ENCODE measurements around the gene HOGA1. TPM values are rescaled to one million over a fixed set of nuclear protein-coding genes. Genes with fewer than 3 reads are reported as not detected.

Gene HOGA1
- total RNA-seq, 4 donors from 2014 or later: 0.80 to 6.2 (median 4.0) TPM

DNA sequence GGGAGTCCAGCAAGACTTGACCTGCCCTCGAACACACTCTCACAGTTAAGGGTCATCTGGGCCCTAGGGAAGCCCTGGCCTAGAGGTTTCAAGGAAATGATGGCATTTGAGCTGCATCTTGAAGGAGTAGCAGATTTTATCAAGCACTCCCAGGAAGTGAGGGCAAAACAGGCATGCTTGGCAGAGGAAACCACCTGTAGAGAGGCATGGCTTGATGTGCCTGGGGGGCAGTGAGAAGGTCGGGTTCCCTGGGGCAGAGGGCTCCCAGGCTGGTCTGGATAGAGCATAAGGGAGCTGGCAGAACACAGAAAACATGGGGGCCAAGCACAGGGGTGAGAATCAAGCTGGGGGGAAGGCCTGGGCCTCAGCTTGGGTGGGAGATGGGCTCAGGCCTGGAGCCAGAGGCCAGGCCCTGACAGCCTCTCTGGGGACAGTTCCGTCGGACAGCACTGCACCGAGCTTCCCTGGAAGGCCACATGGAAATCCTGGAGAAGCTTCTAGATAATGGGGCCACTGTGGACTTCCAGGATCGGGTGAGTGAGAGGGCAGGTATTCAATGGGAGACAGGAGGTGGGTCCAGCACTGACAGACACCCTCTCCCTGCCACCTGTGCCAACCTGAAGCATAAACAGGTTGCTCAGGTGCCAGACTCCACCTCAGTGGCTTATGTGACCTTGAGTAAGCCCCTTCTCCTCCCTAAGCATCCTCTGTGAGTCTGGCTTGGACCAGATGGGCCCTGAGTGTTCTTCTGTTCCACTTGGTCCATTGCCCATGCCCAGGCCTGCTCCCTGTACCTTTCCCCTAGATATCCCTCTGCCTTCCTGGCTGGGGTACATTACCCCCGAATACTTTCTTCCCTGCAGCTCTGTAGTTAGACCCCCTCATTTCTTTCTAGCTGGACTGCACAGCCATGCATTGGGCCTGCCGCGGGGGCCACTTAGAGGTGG is 3.5 kb upstream of the HOGA1 start:
- WGBS: 79% methylated on average over 9 of the region's 9 CpGs
- no peaks in the 10 kb centered on the region for H3K9me3 ChIP-seq
- peaks cover 15% of the 10 kb centered on the region for H3K4me1 ChIP-seq
- no peaks in the 10 kb centered on the region for H3K27me3 ChIP-seq
- no peak for TF ChIP-seq POLR2AphosphoS5 (IDR thresholded peaks at IDR 0.05)
- TF ChIP-seq POLR2A (IDR thresholded peaks at IDR 0.05): no peak
- no peak for TF ChIP-seq CTCF (IDR thresholded peaks at IDR 0.05)
- no peak for TF ChIP-seq EP300 (IDR thresholded peaks at IDR 0.05)
- H3K27ac ChIP-seq: no peak overlapping the region
- no peak overlapping the region for H3K4me3 ChIP-seq
- H3K36me3 ChIP-seq: no peaks in the 10 kb centered on the region
- DNase-seq (ENCODE audit: low spot score in 2 of 2): no peak

DNA sequence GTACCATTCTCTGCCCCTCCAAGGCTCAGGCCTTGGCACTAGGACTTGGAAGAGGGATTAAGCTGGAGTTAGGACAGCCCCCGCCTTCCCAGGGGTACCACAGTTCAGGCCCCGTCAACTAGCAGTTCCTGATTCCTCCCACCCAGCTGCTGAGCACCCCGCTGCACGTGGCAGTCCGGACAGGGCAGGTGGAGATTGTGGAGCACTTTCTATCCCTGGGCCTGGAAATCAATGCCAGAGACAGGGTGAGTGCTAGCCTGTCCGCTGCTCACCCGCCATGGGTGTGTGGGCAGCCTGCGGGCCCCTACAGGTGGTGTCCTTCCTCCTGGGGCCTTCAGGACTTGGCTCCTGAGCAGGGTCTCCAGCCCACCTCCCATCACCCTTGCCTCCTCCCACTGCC is 2.0 kb upstream of the HOGA1 start:
- Histone ChIP-seq H3K27me3 (no peaks in the 10 kb centered on the region), H3K27ac (no peak overlapping the region), H3K4me3 (no peak overlapping the region), H3K4me1 (peaks cover 15% of the 10 kb centered on the region), H3K36me3 (no peaks in the 10 kb centered on the region), H3K9me3 (no peaks in the 10 kb centered on the region)
- DNase-seq (ENCODE audit: low spot score in 2 of 2): no peak
- TF ChIP-seq CTCF (IDR thresholded peaks at IDR 0.05): no peak
- no peak for TF ChIP-seq POLR2A (IDR thresholded peaks at IDR 0.05)
- no peak for TF ChIP-seq EP300 (IDR thresholded peaks at IDR 0.05)
- no peak for TF ChIP-seq POLR2AphosphoS5 (IDR thresholded peaks at IDR 0.05)
- 100% methylated on average over 6 of the region's 8 CpGs for WGBS

DNA sequence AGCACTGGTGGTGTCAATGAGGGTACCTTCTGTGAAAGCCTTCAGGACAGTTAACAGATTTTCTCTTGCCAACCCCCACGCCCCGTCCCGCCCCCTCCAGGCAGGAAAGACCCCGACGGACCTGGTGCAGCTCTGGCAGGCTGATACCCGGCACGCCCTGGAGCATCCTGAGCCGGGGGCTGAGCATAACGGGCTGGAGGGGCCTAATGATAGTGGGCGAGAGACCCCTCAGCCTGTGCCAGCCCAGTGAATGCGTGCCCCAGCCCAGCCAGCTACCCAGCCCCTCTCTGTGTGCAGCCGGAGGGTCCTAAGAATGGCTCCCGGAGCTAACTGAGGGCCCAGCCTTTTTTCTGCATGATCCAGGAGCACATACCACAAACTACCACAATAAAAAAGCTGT is 713 bp upstream of the HOGA1 start:
- 88% methylated on average over 13 of the region's 13 CpGs for WGBS
- no peak for DNase-seq (ENCODE audit: low spot score in 2 of 2)
- Histone ChIP-seq H3K27ac (no peak overlapping the region), H3K4me1 (peaks cover 15% of the 10 kb centered on the region), H3K9me3 (no peaks in the 10 kb centered on the region), H3K36me3 (no peaks in the 10 kb centered on the region), H3K27me3 (no peaks in the 10 kb centered on the region), H3K4me3 (no peak overlapping the region)
- no peak for TF ChIP-seq CTCF (IDR thresholded peaks at IDR 0.05)
- TF ChIP-seq POLR2A (IDR thresholded peaks at IDR 0.05): no peak
- TF ChIP-seq POLR2AphosphoS5 (IDR thresholded peaks at IDR 0.05): no peak
- TF ChIP-seq EP300 (IDR thresholded peaks at IDR 0.05): no peak

GRCh38 chr10:97584798-97585438 is 729 bp downstream of the HOGA1 start:
- no peak for TF ChIP-seq EP300 (IDR thresholded peaks at IDR 0.05)
- TF ChIP-seq POLR2AphosphoS5 (IDR thresholded peaks at IDR 0.05): no peak
- no peak for TF ChIP-seq CTCF (IDR thresholded peaks at IDR 0.05)
- TF ChIP-seq POLR2A (IDR thresholded peaks at IDR 0.05): no peak
- no peak overlapping the region for H3K27ac ChIP-seq
- H3K4me1 ChIP-seq: peaks cover 15% of the 10 kb centered on the region
- no peaks in the 10 kb centered on the region for H3K36me3 ChIP-seq
- DNase-seq (ENCODE audit: low spot score in 2 of 2): no peak
- no peaks in the 10 kb centered on the region for H3K27me3 ChIP-seq
- 81% methylated on average over 5 of the region's 5 CpGs for WGBS
- H3K4me3 ChIP-seq: no peak overlapping the region
- H3K9me3 ChIP-seq: no peaks in the 10 kb centered on the region

DNA sequence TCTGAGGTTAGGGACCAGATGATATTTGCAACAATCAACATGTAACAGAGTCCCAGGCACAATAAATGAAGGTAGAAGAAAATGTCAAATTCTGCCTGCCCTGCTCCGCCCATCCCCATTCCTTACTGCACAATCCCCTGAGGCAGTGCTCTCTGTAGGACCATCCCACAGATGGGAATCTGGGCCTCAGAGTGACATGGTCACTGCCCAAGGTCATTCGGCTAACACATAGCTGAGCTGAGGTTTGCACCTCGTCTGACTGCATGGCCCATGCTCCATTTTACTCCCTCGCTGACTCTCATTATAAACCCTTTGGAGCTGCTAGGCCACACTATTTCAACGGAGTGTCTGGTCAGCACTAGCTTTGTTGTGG is 1.2 kb downstream of the HOGA1 start:
- Histone ChIP-seq H3K4me1 (peaks cover 15% of the 10 kb centered on the region), H3K36me3 (no peaks in the 10 kb centered on the region), H3K9me3 (no peaks in the 10 kb centered on the region), H3K27me3 (no peaks in the 10 kb centered on the region), H3K4me3 (no peak overlapping the region), H3K27ac (no peak overlapping the region)
- WGBS: 84% methylated on average over 5 of the region's 5 CpGs
- no peak for DNase-seq (ENCODE audit: low spot score in 2 of 2)
- TF ChIP-seq EP300 (IDR thresholded peaks at IDR 0.05): no peak
- no peak for TF ChIP-seq POLR2AphosphoS5 (IDR thresholded peaks at IDR 0.05)
- TF ChIP-seq CTCF (IDR thresholded peaks at IDR 0.05): no peak
- no peak for TF ChIP-seq POLR2A (IDR thresholded peaks at IDR 0.05)
